ENCODE data around the gene THSD7A. TPM values are rescaled to one million over a fixed set of nuclear protein-coding genes. Genes with fewer than 3 reads are reported as not detected.

The THSD7A gene
- total and polyA plus RNA-seq, 2 of the 8 experiments (the other 6 are each of a cell fraction or from before 2014, with no cell fraction given) = 0.44 to 1.2 TPM

DNA sequence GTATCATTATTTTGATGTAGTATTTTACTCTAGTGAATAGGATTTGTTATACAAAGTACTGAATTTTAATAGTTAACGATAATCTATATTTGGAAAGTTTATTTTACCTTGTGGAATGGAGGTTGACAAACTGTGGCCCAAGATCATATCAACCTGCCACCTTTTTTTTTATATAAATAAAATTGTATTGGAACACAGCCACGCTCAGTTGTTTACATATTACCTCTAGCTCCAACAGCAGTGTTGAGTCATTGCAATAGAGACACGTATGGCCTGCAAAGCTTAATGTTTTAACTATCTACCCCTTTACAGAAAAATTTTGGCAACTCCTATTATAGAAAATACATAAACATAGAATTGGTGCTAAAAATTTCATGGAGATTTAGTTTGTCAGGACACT, 239.3 kb downstream of the THSD7A start:
- DNase-seq (ENCODE audit: low read depth in 1 of 2, low spot score in 2 of 2) (no peak), FAIRE-seq (no peak)
- CTCF ChIA-PET (ENCODE audit: partially characterized antibody) = no interaction called here
- no peak overlapping the region for H3K27ac ChIP-seq (ENCODE audit: low read depth, low read length)
- H3K23me2 ChIP-seq (ENCODE audit: low read depth, low read length) = no peaks in the 10 kb centered on the region
- H2BK120ac ChIP-seq (replicated peaks; ENCODE audit: low read depth, low read length) = no peak overlapping the region
- H3K4ac ChIP-seq (replicated peaks; ENCODE audit: insufficient read length, low read depth, low read length) = no peak overlapping the region
- POLR2A ChIA-PET (ENCODE audit: partially characterized antibody) = no interaction called here
- WGBS, 2 experiments (ENCODE audit: extremely low coverage in 1 of 2, insufficient coverage in 1 of 2, insufficient read length in 1 of 2, insufficient replicate concordance in 2 of 2, low coverage in 1 of 2, low lambda C conversion rate in 2 of 2, missing lambda C conversion rate in 1 of 2) = 90% methylated on average over 3 of the region's 3 CpGs; no CpG with 5 or more reads in 1 of the 2 experiments
- no peak overlapping the region for H2BK5ac ChIP-seq (ENCODE audit: low read depth, low read length)
- no peak overlapping the region for H3K56ac ChIP-seq (replicated peaks; ENCODE audit: insufficient read length, low read depth, low read length)
- TF ChIP-seq, protein P1, sequence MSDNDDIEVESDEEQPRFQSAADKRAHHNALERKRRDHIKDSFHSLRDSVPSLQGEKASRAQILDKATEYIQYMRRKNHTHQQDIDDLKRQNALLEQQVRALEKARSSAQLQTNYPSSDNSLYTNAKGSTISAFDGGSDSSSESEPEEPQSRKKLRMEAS (IDR thresholded peaks at IDR 0.05) = no peak
- TF ChIP-seq POLR2AphosphoS5 (IDR thresholded peaks at IDR 0.05; ENCODE audit: low read depth, low read length) (no peak), NANOG (IDR thresholded peaks at IDR 0.05; ENCODE audit: insufficient read depth, low read depth, low read length, poor library complexity, severe bottlenecking) (no peak), ASH2L (IDR thresholded peaks at IDR 0.05; ENCODE audit: low read length) (no peak), JUN (IDR thresholded peaks at IDR 0.05; ENCODE audit: low read depth, low read length) (no peak)
- TF ChIP-seq, protein P2, sequence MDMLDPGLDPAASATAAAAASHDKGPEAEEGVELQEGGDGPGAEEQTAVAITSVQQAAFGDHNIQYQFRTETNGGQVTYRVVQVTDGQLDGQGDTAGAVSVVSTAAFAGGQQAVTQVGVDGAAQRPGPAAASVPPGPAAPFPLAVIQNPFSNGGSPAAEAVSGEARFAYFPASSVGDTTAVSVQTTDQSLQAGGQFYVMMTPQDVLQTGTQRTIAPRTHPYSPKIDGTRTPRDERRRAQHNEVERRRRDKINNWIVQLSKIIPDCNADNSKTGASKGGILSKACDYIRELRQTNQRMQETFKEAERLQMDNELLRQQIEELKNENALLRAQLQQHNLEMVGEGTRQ (IDR thresholded peaks at IDR 0.05; ENCODE audit: low read length) = no peak
- no peaks in the 10 kb centered on the region for H3K9me3 ChIP-seq (ENCODE audit: insufficient read depth in 2 of 2, low read depth in 1 of 2, low read length in 1 of 2)
- no peaks in the 10 kb centered on the region for H4K20me1 ChIP-seq (replicated peaks in 1 of 2; ENCODE audit: control insufficient read depth in 1 of 2, insufficient read depth in 2 of 2, low read length in 2 of 2)
- no peak overlapping the region for H3K9ac ChIP-seq (replicated peaks in 1 of 4; ENCODE audit: extremely low read depth in 1 of 4, low read depth in 3 of 4, low read length in 3 of 4)
- no peaks in the 10 kb centered on the region for H3K4me1 ChIP-seq (replicated peaks in 1 of 4; ENCODE audit: control insufficient read depth in 3 of 4, insufficient read depth in 4 of 4, low read length in 3 of 4)
- H3K27me3 ChIP-seq (replicated peaks in 1 of 4; ENCODE audit: control insufficient read depth in 3 of 4, extremely low read depth in 1 of 4, insufficient read depth in 3 of 4, low read length in 3 of 4) = no peaks in the 10 kb centered on the region
- H3K14ac ChIP-seq (ENCODE audit: insufficient read length) = no peak overlapping the region
- no peak overlapping the region for H2BK15ac ChIP-seq (ENCODE audit: low read length)
- no peaks in the 10 kb centered on the region for H3K36me3 ChIP-seq (ENCODE audit: control insufficient read depth in 2 of 4, insufficient read depth in 4 of 4, low read length in 3 of 4)
- no peak overlapping the region for H4K5ac ChIP-seq (ENCODE audit: insufficient read length, low read depth, low read length)
- H4K91ac ChIP-seq (replicated peaks; ENCODE audit: insufficient read length, low read length) = no peak overlapping the region
- no peak overlapping the region for H3K4me2 ChIP-seq (ENCODE audit: insufficient read depth in 1 of 2, low read depth in 2 of 2, low read length in 2 of 2)
- no peaks in the 10 kb centered on the region for H3K79me1 ChIP-seq (ENCODE audit: low read depth, low read length)
- no peak overlapping the region for H3K18ac ChIP-seq (ENCODE audit: extremely low read depth, low read length)
- no peaks in the 10 kb centered on the region for H3K79me2 ChIP-seq (ENCODE audit: control insufficient read depth in 1 of 2, insufficient read depth in 2 of 2, low read length in 2 of 2)
- no peak overlapping the region for H3K4me3 ChIP-seq (ENCODE audit: extremely low read depth in 1 of 4, insufficient read depth in 2 of 4, low read depth in 3 of 4, low read length in 4 of 4)
- no peak overlapping the region for H2AFZ ChIP-seq (ENCODE audit: low read length)
- H3K23ac ChIP-seq (ENCODE audit: insufficient read length) = no peak overlapping the region
- no peak overlapping the region for H2AK5ac ChIP-seq (ENCODE audit: low read depth, low read length)
- H2BK20ac ChIP-seq (ENCODE audit: low read length) = no peak overlapping the region
- no peak overlapping the region for H2BK12ac ChIP-seq (ENCODE audit: low read depth, low read length)
- H4K8ac ChIP-seq (ENCODE audit: extremely low read depth, insufficient read depth, low read length) = no peak overlapping the region

Data from H1 (cell line).